ENCODE measurements around the gene STARD5.

DNA sequence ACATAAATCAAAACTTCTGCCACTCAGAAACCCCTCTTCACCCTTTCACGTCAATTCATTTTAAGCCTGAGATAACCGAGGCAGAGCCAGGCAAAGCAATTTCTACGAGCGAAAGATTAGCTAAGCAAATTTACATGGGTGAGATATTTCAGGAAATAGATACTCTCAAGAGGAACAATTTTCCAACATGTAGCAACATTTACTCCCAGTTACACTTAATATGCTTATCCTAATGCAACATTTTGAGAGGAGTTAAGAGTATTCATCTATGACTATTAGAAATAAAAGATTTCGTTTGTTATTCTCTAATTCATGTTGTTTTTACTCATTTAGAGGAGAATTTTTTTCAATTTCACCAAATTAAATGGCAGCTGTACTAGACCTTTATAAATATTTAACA, 49.2 kb upstream of the STARD5 start:
- TF ChIP-seq CTCF (IDR thresholded peaks at IDR 0.05) (no peak), POLR2A (IDR thresholded peaks at IDR 0.05) (no peak), POLR2AphosphoS5 (IDR thresholded peaks at IDR 0.05) (no peak), EP300 (IDR thresholded peaks at IDR 0.05) (no peak)
